Prostate gland (tissue), 2 donors: ENCODE data around the gene RNU7-1.

Source experiments
- POLR2AphosphoS5 ChIP-seq: sonication (generic); formaldehyde crosslinking; IDR thresholded peaks from one replicate; pipeline ENCODE4 v1.6.1; 2017; ENCODE audit warnings: antibody characterized with exemption
- TF ChIP-seq, protein P1 (sequence below), 4 experiments: fragments of 200-600 bp in 2 of 4; fragments of 450-650 bp in 2 of 4; sonication (generic) in 2 of 4; IDR thresholded peaks; 1 replicate in 3 of 4; 2 replicates in 1 of 4; pipeline ENCODE4 v1.5.1; 2016 to 2019; ENCODE audit warnings: antibody characterized with exemption in 4 of 4, mild to moderate bottlenecking in 2 of 4, moderate library complexity in 2 of 4

GRCh38 chr12:6932766-6933165, 10.8 kb upstream of the RNU7-1 start:
- TF ChIP-seq, protein P1, sequence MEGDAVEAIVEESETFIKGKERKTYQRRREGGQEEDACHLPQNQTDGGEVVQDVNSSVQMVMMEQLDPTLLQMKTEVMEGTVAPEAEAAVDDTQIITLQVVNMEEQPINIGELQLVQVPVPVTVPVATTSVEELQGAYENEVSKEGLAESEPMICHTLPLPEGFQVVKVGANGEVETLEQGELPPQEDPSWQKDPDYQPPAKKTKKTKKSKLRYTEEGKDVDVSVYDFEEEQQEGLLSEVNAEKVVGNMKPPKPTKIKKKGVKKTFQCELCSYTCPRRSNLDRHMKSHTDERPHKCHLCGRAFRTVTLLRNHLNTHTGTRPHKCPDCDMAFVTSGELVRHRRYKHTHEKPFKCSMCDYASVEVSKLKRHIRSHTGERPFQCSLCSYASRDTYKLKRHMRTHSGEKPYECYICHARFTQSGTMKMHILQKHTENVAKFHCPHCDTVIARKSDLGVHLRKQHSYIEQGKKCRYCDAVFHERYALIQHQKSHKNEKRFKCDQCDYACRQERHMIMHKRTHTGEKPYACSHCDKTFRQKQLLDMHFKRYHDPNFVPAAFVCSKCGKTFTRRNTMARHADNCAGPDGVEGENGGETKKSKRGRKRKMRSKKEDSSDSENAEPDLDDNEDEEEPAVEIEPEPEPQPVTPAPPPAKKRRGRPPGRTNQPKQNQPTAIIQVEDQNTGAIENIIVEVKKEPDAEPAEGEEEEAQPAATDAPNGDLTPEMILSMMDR (IDR thresholded peaks at IDR 0.05), result no peak
- TF ChIP-seq POLR2AphosphoS5, result no peak
